Measurements from ENCODE around the gene ADAMTS17.

- no peak for TF ChIP-seq CTCF (IDR thresholded peaks at IDR 0.05)
- no peak for TF ChIP-seq POLR2A (IDR thresholded peaks at IDR 0.05)
Observed at GRCh38 chr15:100008258-100008657, 333.5 kb downstream of the ADAMTS17 start.

All from heart left ventricle (tissue), 13 donors.